H1 (cell line): ENCODE results near the gene FRAT2. TPM values are rescaled to one million over a fixed set of nuclear protein-coding genes. Genes with fewer than 3 reads are reported as not detected.

Experiments used
- CTCF ChIA-PET: fragments of 300-600 bp; sonication (Branson Sonifier 250); formaldehyde crosslinking; loops from one replicate; lab custom pipeline; 2021; ENCODE audit not compliant: partially characterized antibody; lab: Charles Lee
- POLR2A ChIA-PET: fragments of 300-600 bp; sonication (Branson Sonifier 250); formaldehyde crosslinking; loops from one replicate; lab custom pipeline; 2021; ENCODE audit warnings: inconsistent platforms; ENCODE audit not compliant: partially characterized antibody; lab: Charles Lee
- DNase-seq, 2 experiments: peaks; one replicate each; pipeline versions ENCODE4 v3.0.0 to v3.0.0-alpha.2; 2010 to 2022; ENCODE audit warnings: low spot score in 2 of 2, low read depth in 1 of 2, mixed read lengths in 1 of 2
- FAIRE-seq: peaks from 2 replicates; lab custom pipeline; 2011; peaks lifted over from hg19 to GRCh38; lab: Jason Lieb, UNC
- H2AFZ ChIP-seq: 2 replicates; pipeline ENCODE4 v1.8.1; 2012; ENCODE audit warnings: low read length, inconsistent platforms
- H2AK5ac ChIP-seq: 2 replicates; pipeline ENCODE4 v1.6.1; 2013; ENCODE audit warnings: low read depth, low read length
- H2BK120ac ChIP-seq: replicated peaks from 2 replicates; pipeline ENCODE3; 2013; ENCODE audit warnings: low read depth, low read length, inconsistent platforms
- H2BK12ac ChIP-seq: 2 replicates; pipeline ENCODE4 v1.6.1; 2013; ENCODE audit warnings: low read depth, low read length
- H2BK15ac ChIP-seq: 2 replicates; pipeline ENCODE4 v1.6.1; 2013; ENCODE audit warnings: low read length
- H2BK20ac ChIP-seq: 2 replicates; pipeline ENCODE4 v1.6.1; 2013; ENCODE audit warnings: low read length
- H2BK5ac ChIP-seq: 2 replicates; pipeline ENCODE4 v1.6.1; 2013; ENCODE audit warnings: low read depth, low read length
- H3K14ac ChIP-seq: 2 replicates; pipeline ENCODE4 v1.6.1; 2013; ENCODE audit warnings: inconsistent platforms; ENCODE audit not compliant: insufficient read length
- H3K18ac ChIP-seq: 2 replicates; pipeline ENCODE4 v1.6.1; 2013; ENCODE audit warnings: low read length; ENCODE audit errors: extremely low read depth
- H3K23ac ChIP-seq: 2 replicates; pipeline ENCODE4 v1.6.1; 2013; ENCODE audit warnings: inconsistent platforms; ENCODE audit not compliant: insufficient read length
- H3K23me2 ChIP-seq: 2 replicates; pipeline ENCODE4 v1.6.1; 2013; ENCODE audit warnings: low read depth, low read length
- H3K27ac ChIP-seq: 2 replicates; pipeline ENCODE4 v1.6.1; 2011; ENCODE audit warnings: low read depth, low read length, inconsistent platforms
- H3K27me3 ChIP-seq, 4 experiments: replicated peaks in 1 of 4; 1 replicate in 1 of 4; 2 replicates in 3 of 4; pipeline versions ENCODE4 v1.6.1 to v1.8.1; 2011 to 2013; ENCODE audit warnings: low read length in 3 of 4, mild to moderate bottlenecking in 3 of 4, inconsistent platforms in 2 of 4, mixed read lengths in 2 of 4, moderate library complexity in 1 of 4; ENCODE audit not compliant: control insufficient read depth in 3 of 4, insufficient read depth in 3 of 4; ENCODE audit errors: extremely low read depth in 1 of 4
- H3K36me3 ChIP-seq, 4 experiments: 2 replicates each; pipeline versions ENCODE4 v1.6.1 to v1.8.1; 2011 to 2013; ENCODE audit warnings: mild to moderate bottlenecking in 4 of 4, low read length in 3 of 4, moderate library complexity in 2 of 4, control low read depth in 1 of 4, inconsistent platforms in 1 of 4; ENCODE audit not compliant: insufficient read depth in 4 of 4, control insufficient read depth in 2 of 4
- H3K4ac ChIP-seq: replicated peaks from 2 replicates; pipeline ENCODE3; 2013; ENCODE audit warnings: low read length, low read depth, mixed read lengths, inconsistent platforms; ENCODE audit not compliant: insufficient read length
- H3K4me1 ChIP-seq, 4 experiments: replicated peaks in 1 of 4; 1 replicate in 1 of 4; 2 replicates in 3 of 4; pipeline versions ENCODE4 v1.6.1 to v1.8.1; 2011 to 2013; ENCODE audit warnings: low read length in 3 of 4, inconsistent platforms in 2 of 4, mixed read lengths in 1 of 4; ENCODE audit not compliant: insufficient read depth in 4 of 4, control insufficient read depth in 3 of 4
- H3K4me2 ChIP-seq, 2 experiments: 2 replicates each; pipeline versions ENCODE4 v1.6.1 to v1.8.1; 2011 to 2013; ENCODE audit warnings: low read depth in 2 of 2, low read length in 2 of 2, control low read depth in 1 of 2, inconsistent platforms in 1 of 2, mild to moderate bottlenecking in 1 of 2; ENCODE audit not compliant: insufficient read depth in 1 of 2
- H3K4me3 ChIP-seq, 4 experiments: fragments of 200-600, 300-600 bp in 1 of 4; sonication (generic), shearing (Covaris generic), sonication (Bioruptor Twin) in 1 of 4; 2 replicates each; pipeline versions ENCODE4 v1.5.1 to v1.8.1; 2011 to 2016; ENCODE audit warnings: low read length in 4 of 4, low read depth in 3 of 4, control low read depth in 2 of 4, inconsistent platforms in 2 of 4, mild to moderate bottlenecking in 2 of 4, mixed read lengths in 1 of 4, moderate library complexity in 1 of 4; ENCODE audit not compliant: insufficient read depth in 2 of 4; ENCODE audit errors: extremely low read depth in 1 of 4
- H3K56ac ChIP-seq: replicated peaks from 2 replicates; pipeline ENCODE3; 2013; ENCODE audit warnings: low read depth, mild to moderate bottlenecking, mixed read lengths, low read length, inconsistent platforms; ENCODE audit not compliant: insufficient read length
- H3K79me1 ChIP-seq: 2 replicates; pipeline ENCODE4 v1.6.1; 2013; ENCODE audit warnings: low read depth, low read length, control low read depth
- H3K79me2 ChIP-seq, 2 experiments: 2 replicates each; pipeline versions ENCODE4 v1.6.1 to v1.8.1; 2012 to 2013; ENCODE audit warnings: low read length in 2 of 2, mild to moderate bottlenecking in 2 of 2, inconsistent platforms in 1 of 2; ENCODE audit not compliant: insufficient read depth in 2 of 2, control insufficient read depth in 1 of 2
- H3K9ac ChIP-seq, 4 experiments: replicated peaks in 1 of 4; 1 replicate in 1 of 4; 2 replicates in 3 of 4; pipeline versions ENCODE4 v1.6.1 to v1.8.1; 2011 to 2013; ENCODE audit warnings: low read depth in 3 of 4, low read length in 3 of 4, control low read depth in 2 of 4, mild to moderate bottlenecking in 2 of 4, moderate library complexity in 2 of 4, inconsistent platforms in 1 of 4; ENCODE audit errors: extremely low read depth in 1 of 4
- H3K9me3 ChIP-seq, 2 experiments: 2 replicates each; pipeline versions ENCODE4 v1.6.1 to v1.8.1; 2012 to 2013; ENCODE audit warnings: mild to moderate bottlenecking in 2 of 2, moderate library complexity in 2 of 2, control low read depth in 1 of 2, inconsistent platforms in 1 of 2, low read depth in 1 of 2, low read length in 1 of 2, mixed read lengths in 1 of 2; ENCODE audit not compliant: insufficient read depth in 2 of 2
- H4K20me1 ChIP-seq, 2 experiments: replicated peaks in 1 of 2; 2 replicates each; pipeline versions ENCODE3 to v1.8.1; 2011 to 2013; ENCODE audit warnings: inconsistent platforms in 2 of 2, low read length in 2 of 2, mild to moderate bottlenecking in 1 of 2; ENCODE audit not compliant: insufficient read depth in 2 of 2, control insufficient read depth in 1 of 2
- H4K5ac ChIP-seq: 2 replicates; pipeline ENCODE4 v1.6.1; 2013; ENCODE audit warnings: low read length, low read depth, mixed read lengths, inconsistent platforms; ENCODE audit not compliant: insufficient read length
- H4K8ac ChIP-seq: 2 replicates; pipeline ENCODE4 v1.8.0; 2013; ENCODE audit warnings: mild to moderate bottlenecking, moderate library complexity, low read length, inconsistent platforms; ENCODE audit not compliant: insufficient read depth; ENCODE audit errors: extremely low read depth
- H4K91ac ChIP-seq: replicated peaks from 2 replicates; pipeline ENCODE3; 2013; ENCODE audit warnings: low read length, mixed read lengths, inconsistent platforms; ENCODE audit not compliant: insufficient read length
- BCL11A ChIP-seq, 2 experiments: IDR thresholded peaks; one replicate each; pipeline ENCODE4 v1.6.1; 2011; ENCODE audit warnings: low read depth in 2 of 2, low read length in 2 of 2, mild to moderate bottlenecking in 2 of 2
- BRCA1 ChIP-seq: IDR thresholded peaks from 2 replicates; pipeline ENCODE4 v1.6.1; 2012; ENCODE audit warnings: low read depth, low read length, improper control_type of control experiment
- CEBPB ChIP-seq: IDR thresholded peaks from 2 replicates; pipeline ENCODE4 v1.6.1; 2012; ENCODE audit warnings: low read depth, low read length
- CHD1 ChIP-seq: IDR thresholded peaks from 2 replicates; pipeline ENCODE4 v1.6.1; 2012; ENCODE audit warnings: low read depth, low read length, improper control_type of control experiment
- CREB1 ChIP-seq: IDR thresholded peaks from 2 replicates; pipeline ENCODE4 v1.6.1; 2012; ENCODE audit warnings: inconsistent platforms
- FOSL1 ChIP-seq: IDR thresholded peaks from 2 replicates; pipeline ENCODE4 v1.6.1; 2011; ENCODE audit warnings: mild to moderate bottlenecking, low read depth, low read length, moderate library complexity; ENCODE audit not compliant: insufficient read depth
- SAP30 ChIP-seq: fragments of 300-600 bp; sonication (generic); IDR thresholded peaks from 2 replicates; pipeline ENCODE4 v1.7.1; 2012; ENCODE audit warnings: low read length, moderate library complexity, mild to moderate bottlenecking, inconsistent platforms; ENCODE audit not compliant: insufficient read depth, insufficient replicate concordance
- TAF7 ChIP-seq: optimal IDR thresholded peaks from 2 replicates; pipeline ENCODE3; 2011; ENCODE audit warnings: low read depth, mild to moderate bottlenecking, inconsistent platforms, low read length, moderate library complexity, borderline replicate concordance
- ZNF274 ChIP-seq: IDR thresholded peaks from 2 replicates; pipeline ENCODE4 v1.7.0; 2012; ENCODE audit warnings: low read length, borderline replicate concordance; ENCODE audit errors: extremely low read depth
- WGBS, 2 experiments: shearing (Covaris generic) in 1 of 2; methylation state at CpG; one replicate each; pipeline versions ENCODE4 v1.1.6 to v1.1.7; 2013 to 2015; ENCODE audit warnings: low lambda C conversion rate in 2 of 2, mixed read lengths in 2 of 2, inconsistent platforms in 1 of 2, low coverage in 1 of 2, missing lambda C conversion rate in 1 of 2; ENCODE audit not compliant: insufficient replicate concordance in 2 of 2, insufficient coverage in 1 of 2, insufficient read length in 1 of 2; ENCODE audit errors: extremely low coverage in 1 of 2, missing lambda C conversion rate in 1 of 2; 5-methylcytosine and 5-hydroxymethylcytosine counted together
- polyA plus RNA-seq, 7 experiments: library from polyadenylated mRNA; depleted of rRNA in 3 of 7; stranded (reverse) in 5 of 7; unstranded in 2 of 7; fragments of >200 nt in 5 of 7; fragments of 200-250 nt in 2 of 7; gene quantifications; 1 replicate in 5 of 7; 2 replicates in 1 of 7; 4 replicates in 1 of 7; pipeline versions ENCODE4 v1.2.1 to v1.2.3, GENCODE V29; 2011 to 2013; ENCODE audit warnings: missing spikeins in 2 of 7, mixed read lengths in 2 of 7
- total RNA-seq: library from RNA; stranded (reverse); fragmentation: NEBNext Ultra II Directional; extraction: Animal tissue kit (Norgen Biotek cat#: 25700); gene quantifications from 2 replicates; pipeline ENCODE4 v1.2.1, GENCODE V29; 2021

FRAT2 gene
- total and polyA plus RNA-seq, 2 of the 8 experiments (the other 6 are each of a cell fraction or from before 2014, with no cell fraction given): 47.4 to 83.0 TPM

DNA sequence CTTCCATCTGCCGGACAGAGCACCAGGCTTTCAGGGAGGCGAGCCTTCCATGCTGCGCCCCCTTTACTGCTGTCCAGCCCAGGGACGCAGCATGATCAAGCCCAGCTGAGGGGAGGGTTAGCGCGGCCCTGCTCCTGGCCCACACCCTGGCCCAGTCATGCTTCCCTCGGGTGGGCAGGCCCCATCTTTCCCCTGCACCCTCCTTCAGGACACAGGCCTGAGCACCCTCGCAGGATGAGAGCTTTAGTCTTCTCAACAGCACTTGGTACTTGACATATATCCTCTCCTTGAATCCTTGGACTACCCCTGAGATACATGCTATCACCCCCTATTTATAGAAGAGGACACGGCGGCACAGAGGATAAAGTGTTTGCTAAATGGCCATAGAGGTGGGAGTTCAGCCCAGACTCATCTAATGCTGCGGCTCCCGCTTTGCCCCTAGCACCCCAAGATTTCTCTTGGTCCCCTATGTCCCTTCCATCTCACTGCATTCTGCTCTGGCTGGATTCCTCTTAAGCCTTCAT, 32.7 kb upstream of the FRAT2 start:
- ChIA-PET CTCF (interaction anchor here (0.8 to 2.0 kb wide), 2 partner anchors 11 to 260 kb away, joined by 3 to 6 read pairs; no protein-coding TSS in a partner anchor), POLR2A (interaction anchor here (1.5 to 2.3 kb wide), 2 partner anchors 10 to 34 kb away, joined by 4 read pairs; partner anchors contain the start of gene RRP12)
- no peaks in the 10 kb centered on the region; a peak in 1 of 7 replicates for H3K4me1 ChIP-seq
- no peak overlapping the region for H2BK5ac ChIP-seq
- WGBS, 2 experiments: 87% methylated on average over 12 of the region's 12 CpGs; no CpG with 5 or more reads in 1 of the 2 experiments
- TF ChIP-seq CHD1 (no peak), FOSL1 (no peak), SAP30 (no peak), TAF7 (no peak), BRCA1 (no peak), ZNF274 (no peak), CEBPB (no peak), CREB1 (no peak), BCL11A (IDR thresholded peaks at IDR 0.05; ENCODE audit: low read depth in 2 of 2, low read length in 2 of 2) (no peak)
- H3K79me1 ChIP-seq: no peaks in the 10 kb centered on the region; the same call in 1 of the 2 replicates
- no peak overlapping the region for H4K91ac ChIP-seq
- no peak overlapping the region for H2BK120ac ChIP-seq
- DNase-seq (no peak), FAIRE-seq (no peak)
- peaks cover 0 to 14% of the 10 kb centered on the region in 2 experiments for H4K20me1 ChIP-seq
- no peak overlapping the region; the same call in 1 of the 2 replicates for H4K8ac ChIP-seq
- no peak overlapping the region for H3K4ac ChIP-seq
- no peak overlapping the region for H3K56ac ChIP-seq
- H3K4me3 ChIP-seq: no peak overlapping the region
- no peak overlapping the region for H3K14ac ChIP-seq
- no peak overlapping the region for H2AFZ ChIP-seq
- H3K79me2 ChIP-seq: no peaks in the 10 kb centered on the region
- H3K23me2 ChIP-seq: no peaks in the 10 kb centered on the region
- no peaks in the 10 kb centered on the region for H3K9me3 ChIP-seq
- no peak overlapping the region for H3K9ac ChIP-seq
- H3K18ac ChIP-seq: no peak overlapping the region
- H3K36me3 ChIP-seq: peaks cover 30 to 57% (median 55%) of the 10 kb centered on the region in 4 experiments
- H3K27me3 ChIP-seq: no peaks in the 10 kb centered on the region
- no peak overlapping the region for H3K27ac ChIP-seq
- H2BK20ac ChIP-seq: no peak overlapping the region
- no peak overlapping the region for H2AK5ac ChIP-seq
- H3K4me2 ChIP-seq: no peak overlapping the region
- no peak overlapping the region for H3K23ac ChIP-seq
- H2BK15ac ChIP-seq: no peak overlapping the region
- H4K5ac ChIP-seq: no peak overlapping the region
- H2BK12ac ChIP-seq: no peak overlapping the region
